Hematopoietic multipotent progenitor cell treated with erythropoietin and hydrocortisone succinate and interleukin-3 and kit ligand, for 15 days (in vitro differentiated cells): ENCODE data around the gene GPN2.

ENCODE experiments used
- DNase-seq: peaks from one replicate; pipeline ENCODE4 v3.0.0-alpha.2; 2015; ENCODE audit warnings: low spot score

GPN2 gene

GRCh38 chr1:26831546-26832248 lies 58.4 kb downstream of the GPN2 start:
- no peak for DNase-seq

GRCh38 chr1:26831059-26831458 lies 59.0 kb downstream of the GPN2 start:
- DNase-seq = no peak

- no peak for DNase-seq
Measured at GRCh38 chr1:26829184-26829911, 60.7 kb downstream of the GPN2 start.

- DNase-seq = no peak
Measured at GRCh38 chr1:26828411-26828991, 61.6 kb downstream of the GPN2 start.

GRCh38 chr1:26827663-26828062 lies 62.4 kb downstream of the GPN2 start:
- no peak for DNase-seq

- DNase-seq = no peak
Measured at GRCh38 chr1:26827106-26827604, 62.9 kb downstream of the GPN2 start.

GRCh38 chr1:26826261-26827105 lies 63.6 kb downstream of the GPN2 start, which contains the start of gene ZDHHC18:
ZDHHC18 (plus strand) TSS chr1:26826688; CDS start chr1:26826805, 117 bp downstream.
- DNase-seq = peak; percentile 56
